ENCODE results near the gene ICA1L.

- TF ChIP-seq CTCF (IDR thresholded peaks at IDR 0.05; ENCODE audit: low read length): no peak
- TF ChIP-seq EZH2 (IDR thresholded peaks at IDR 0.05; ENCODE audit: borderline replicate concordance, low read length): no peak
Measured at GRCh38 chr2:202752071-202752470, 119.5 kb downstream of the ICA1L start.
